Fibroblast of peridontal ligament (primary cell): Measurements from ENCODE around the gene PLAC1.

Source experiments
- DNase-seq: peaks from one replicate; pipeline ENCODE4 v3.0.0-alpha.2; 2010; ENCODE audit errors: extremely low read depth

Gene PLAC1

DNA sequence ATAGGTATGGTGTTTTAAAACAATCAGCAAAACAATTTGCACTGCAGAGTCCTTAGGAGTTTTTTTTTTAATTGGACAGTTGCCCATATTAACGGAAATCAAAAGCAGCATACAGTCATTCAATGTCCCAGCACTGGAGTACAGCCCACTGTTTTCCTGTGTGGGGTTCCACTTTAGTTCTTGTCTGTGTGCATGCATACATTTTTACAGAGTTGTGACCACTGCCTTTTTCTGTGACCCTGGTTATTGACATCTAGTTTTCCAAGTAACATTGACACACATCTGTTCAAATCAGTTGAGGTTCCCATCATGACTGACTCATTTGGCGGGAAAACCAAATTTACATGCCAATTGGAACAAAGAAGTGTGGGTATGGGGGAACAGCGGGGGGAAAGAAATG lies 115.0 kb downstream of the PLAC1 start:
- no peak for DNase-seq

DNA sequence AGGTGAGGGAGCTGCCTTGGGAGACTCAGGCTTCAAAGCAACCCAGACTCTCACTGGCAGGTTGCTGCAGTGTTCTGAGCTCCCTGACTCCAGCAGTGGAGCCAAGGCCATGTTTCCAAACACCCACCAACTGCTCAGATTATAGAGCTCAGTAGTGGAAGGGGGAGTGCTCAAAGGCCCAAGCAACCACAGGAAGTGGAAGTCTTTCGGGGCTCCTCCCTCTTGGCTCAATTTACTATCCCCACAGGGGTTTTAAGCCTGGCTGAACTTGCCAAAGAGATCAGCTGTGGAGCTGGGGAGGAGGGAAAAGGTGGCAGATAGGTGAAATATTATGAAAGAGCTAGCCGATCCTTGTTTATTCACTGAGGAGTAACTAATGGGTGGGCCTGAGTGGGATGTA lies 115.8 kb downstream of the PLAC1 start:
- DNase-seq = peak; percentile 54

DNA sequence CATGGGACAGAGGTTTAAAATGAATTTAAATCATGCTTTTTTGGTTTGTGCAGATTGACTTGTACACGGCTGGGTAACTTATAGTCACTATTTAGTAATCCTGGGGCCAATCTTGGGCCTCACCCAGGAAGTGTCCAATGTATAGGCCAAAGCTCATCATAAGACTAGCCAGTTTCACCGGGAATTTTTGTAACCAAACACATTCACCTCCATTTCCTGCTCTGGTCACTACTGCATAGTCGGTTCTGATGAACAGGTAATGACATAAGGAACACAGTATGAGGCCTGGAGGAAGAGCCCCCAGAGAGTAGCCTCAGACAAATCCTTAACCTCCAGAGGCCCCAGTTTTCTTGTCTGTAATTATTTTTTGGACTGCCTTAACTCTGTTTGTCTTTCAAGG lies 116.4 kb downstream of the PLAC1 start:
- DNase-seq = no peak

DNA sequence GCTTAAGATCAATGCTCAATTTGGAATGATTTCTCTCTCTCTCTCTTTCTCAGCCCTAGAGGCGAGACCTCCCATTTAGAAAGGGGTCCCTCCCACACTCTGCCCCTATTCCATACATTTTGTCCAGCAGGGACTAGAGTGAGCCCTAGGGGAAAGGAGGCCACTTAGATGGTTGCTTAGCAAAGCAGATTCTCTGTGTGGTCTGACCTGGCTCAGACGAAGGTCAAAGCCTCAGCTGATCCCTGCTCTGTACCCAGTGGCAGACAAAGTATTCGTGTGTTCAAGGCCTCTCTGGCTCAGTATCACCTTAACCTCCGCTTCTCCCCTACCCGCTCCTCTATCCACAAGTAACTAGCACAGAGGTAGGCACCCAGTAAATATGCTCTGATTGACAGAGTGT lies 120.0 kb downstream of the PLAC1 start:
- DNase-seq = no peak

DNA sequence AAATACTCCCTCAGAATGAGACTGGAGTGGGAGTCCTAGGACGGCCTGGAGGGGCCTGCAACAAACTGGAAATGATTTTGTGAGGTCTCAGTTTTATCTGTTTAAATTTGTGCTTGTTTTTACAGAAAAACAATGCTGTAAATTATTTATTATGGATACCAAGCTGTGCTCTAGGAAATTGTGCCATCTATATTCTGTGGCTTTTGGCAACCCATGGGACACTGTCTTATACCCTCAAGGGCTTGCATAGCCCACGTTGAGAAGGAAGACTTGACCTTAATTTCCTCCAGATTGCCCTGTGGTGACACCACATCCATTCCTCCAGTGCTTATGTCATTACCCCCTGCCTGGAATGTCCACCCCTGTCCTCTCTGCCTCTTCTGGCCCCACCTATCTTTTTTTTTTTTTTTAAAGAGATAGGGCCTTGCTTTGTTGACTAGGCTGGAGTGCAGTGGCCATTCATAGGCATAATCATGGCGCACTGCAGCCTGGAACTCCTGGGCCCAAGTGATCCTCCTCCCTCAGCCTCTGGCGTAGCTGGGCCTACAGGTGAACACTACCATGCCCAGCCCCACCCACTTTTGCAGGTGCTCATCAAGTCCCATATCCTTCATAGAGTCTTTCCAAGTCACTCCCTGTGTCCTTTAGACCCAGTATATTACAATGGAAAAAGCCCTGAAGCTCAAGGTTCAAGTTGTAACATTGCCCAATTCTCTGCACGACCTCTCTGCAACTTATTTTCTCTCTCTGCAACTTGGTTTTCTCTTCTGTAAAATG lies 120.9 kb downstream of the PLAC1 start:
- peak; percentile 74 for DNase-seq

DNA sequence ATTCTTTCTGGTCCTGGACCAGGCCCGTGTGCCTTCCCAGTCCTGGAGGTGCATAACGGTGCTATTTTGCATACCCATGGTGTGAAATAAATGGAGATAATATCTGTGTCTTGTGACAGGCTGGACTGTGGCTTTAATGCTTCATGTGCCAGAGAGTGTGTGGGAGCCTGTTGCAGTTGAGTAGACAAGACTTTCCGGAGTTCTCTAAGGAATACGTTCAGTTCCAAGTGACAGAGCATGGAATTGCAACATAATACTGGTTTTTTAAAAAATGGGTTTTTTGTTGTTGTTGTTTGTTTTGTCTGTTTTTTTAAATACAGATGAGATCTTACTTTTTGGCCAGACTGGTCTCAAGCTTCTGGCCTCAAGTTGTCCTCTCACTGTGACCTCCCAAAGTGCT lies 124.3 kb downstream of the PLAC1 start:
- DNase-seq = no peak

DNA sequence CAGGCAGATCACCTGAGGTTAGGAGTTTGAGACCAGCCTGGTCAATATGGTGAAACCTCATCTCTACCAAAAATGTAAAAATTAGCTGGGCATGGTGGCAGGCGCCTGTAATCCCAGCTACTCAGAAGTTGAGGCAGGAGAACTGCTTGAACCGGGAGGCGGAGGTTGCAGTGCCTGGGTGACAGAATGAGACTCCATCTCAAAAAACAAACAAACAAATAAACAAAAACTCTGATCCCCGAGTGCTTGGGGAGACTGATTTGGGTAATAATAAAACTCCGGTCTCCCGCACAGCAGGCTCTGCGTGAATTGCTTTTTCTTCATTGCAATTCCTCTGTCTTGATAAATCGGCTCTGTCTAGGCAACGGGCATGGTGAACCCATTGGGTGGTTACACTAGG lies 124.9 kb downstream of the PLAC1 start:
- no peak for DNase-seq

DNA sequence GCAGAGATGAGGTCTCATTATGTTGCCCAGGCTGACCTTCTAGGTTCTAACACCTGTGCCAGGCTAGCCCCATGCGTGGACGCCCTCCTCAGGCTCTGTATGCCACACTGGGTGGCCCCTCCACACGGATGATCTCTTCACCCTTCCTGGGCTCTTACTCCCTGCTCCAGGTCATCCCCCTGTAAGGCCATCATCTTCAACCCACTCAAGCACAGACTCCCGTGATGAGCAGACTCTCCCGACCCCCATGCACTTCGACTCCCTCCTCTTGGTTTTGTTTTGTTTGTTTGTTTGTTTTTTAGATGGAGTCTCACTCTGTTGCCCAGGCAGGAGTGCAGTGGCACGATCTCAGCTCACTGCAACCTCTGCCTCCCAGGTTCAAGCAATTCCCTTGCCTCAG lies 127.4 kb downstream of the PLAC1 start:
- no peak for DNase-seq

DNA sequence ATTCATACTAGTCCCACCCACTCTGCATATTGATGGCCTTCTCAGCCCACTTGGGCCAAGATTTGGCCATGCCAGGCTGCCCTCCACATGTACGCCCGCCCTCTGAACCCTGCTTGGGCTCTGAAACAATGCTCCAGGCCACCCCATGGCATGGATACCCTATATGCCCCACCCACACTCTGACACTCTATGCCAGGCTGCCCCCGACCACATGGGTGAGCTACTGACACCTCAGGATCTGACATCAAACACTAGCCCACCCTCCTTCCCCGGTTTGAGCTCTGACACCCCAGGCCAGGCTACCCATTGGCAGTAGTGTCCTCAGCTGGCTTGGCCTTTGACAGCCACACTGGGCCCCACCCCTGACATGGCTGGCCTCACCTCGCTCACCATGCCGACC lies 128.8 kb downstream of the PLAC1 start:
- DNase-seq = no peak

DNA sequence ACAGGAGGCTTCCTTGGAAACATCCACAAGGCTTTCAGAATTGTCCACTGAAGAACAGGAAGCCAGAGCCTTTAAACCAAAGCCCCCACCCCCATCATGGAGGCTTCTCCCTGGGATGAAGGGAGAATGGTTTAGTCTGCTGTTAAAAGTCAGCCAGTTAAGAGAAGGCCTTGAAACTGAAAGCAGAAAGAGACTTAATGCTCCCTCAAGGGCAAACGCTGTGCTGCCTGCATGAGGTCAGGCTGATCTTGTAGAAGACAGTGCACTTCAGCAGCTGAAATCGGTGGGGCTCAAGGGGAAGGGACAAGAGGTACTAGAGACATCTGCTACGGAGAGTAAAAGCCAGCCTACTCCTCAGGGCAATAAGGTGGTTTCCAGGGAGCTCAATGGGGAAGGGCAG lies 129.3 kb downstream of the PLAC1 start:
- no peak for DNase-seq

DNA sequence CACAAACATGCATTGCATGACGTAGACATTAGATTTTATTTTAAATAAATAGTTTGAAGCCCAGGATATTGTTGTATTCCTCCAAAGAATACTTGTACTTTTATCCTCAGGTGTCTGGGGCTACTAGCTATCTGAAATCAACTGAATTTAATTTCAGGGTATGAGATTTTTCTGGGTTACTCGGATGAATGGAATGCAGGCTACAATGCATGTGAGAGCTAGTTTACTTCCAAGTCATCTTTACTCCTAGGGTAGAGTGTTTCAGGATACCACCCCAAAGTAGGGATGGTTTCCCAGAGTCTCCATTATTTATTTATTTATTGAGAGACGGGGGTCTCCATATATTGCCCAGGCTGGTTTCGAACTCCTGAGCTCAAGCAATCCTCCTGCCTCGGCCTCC lies 131.9 kb downstream of the PLAC1 start:
- no peak for DNase-seq

DNA sequence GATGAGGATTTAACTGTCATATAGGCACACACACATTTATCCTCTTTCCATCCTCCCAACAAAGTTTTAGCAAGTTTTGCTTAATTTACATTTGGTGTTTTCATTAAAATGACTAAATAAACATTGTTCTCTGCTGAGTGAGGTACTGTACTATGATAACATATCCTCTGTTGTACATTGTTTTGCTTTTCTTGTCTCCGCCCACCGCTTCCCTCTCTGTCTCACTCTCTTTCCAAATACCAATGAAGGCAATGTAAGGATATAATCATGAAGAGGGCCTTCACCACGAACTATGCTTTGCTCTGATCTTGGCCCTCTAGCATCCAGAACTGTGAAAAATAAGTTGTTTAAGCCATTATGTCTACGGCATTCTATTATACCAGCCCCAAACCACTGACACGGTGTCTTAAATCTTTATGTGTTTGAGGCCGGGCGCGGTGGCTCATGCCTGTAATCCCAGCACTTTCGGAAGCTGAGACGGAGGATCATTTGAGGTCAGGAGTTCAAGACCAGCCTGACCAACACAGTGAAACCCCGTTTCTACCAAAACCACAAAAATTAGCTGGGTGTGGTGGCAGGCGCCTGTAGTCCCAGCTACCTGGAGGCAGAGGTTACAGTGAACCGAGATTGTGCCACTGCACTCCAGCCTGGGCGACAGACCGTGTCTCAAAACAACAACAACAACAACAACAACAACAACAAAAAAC lies 133.0 kb downstream of the PLAC1 start:
- no peak for DNase-seq

DNA sequence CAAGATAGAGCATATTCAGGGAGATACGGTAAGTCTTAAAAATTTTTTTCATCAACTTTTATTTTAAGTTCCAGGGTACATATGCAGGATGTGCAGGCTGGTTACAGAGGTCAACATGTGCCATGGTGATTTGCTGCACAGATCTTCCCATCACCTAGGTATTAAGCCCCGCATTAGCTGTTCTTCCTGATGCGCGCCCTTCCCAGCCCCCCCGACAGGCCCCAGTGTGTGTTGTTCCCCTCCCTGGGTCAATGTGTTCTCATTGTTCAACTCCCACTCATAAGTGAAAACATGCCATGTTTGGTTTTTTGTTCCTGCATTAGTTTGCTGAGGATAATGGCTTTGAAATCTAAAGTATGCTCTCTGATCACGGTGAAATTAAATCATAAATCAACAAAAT lies 134.1 kb downstream of the PLAC1 start:
- no peak for DNase-seq

DNA sequence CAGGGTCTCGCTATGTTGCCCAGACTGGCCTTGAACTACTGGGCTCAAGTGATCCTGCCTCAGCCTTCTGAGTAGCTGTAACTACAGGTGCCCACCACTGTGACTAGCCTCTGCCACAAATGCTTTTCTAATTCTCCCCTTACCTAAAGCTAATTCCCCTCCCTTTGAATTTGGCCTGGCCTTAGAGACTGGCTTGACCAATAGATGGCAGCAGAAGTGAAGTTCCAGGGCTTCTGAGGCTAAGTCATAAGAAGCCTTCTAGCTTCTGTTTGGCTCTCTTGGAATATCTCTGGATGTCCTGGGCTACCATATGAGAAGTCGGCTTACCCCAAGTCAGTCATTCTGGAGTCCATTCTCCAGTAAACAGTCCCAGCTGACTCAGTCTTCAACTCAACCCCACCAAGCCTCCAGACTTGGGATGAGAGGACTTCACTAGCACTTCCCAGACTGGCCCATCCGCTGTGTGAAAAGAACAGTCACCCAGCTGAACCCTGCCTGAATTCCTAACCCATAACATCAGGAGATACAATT lies 137.3 kb downstream of the PLAC1 start:
- DNase-seq = peak; percentile 74
